GM19043 (cell line): ENCODE measurements around the gene PPFIBP1.

ENCODE experiments used
- ATAC-seq: cut with Tn5 transposase; IDR thresholded peaks from one replicate; pipeline ENCODE4 v1.9.1; 2021; ENCODE audit warnings: low read depth; ENCODE audit not compliant: unreplicated experiment

The PPFIBP1 gene

DNA sequence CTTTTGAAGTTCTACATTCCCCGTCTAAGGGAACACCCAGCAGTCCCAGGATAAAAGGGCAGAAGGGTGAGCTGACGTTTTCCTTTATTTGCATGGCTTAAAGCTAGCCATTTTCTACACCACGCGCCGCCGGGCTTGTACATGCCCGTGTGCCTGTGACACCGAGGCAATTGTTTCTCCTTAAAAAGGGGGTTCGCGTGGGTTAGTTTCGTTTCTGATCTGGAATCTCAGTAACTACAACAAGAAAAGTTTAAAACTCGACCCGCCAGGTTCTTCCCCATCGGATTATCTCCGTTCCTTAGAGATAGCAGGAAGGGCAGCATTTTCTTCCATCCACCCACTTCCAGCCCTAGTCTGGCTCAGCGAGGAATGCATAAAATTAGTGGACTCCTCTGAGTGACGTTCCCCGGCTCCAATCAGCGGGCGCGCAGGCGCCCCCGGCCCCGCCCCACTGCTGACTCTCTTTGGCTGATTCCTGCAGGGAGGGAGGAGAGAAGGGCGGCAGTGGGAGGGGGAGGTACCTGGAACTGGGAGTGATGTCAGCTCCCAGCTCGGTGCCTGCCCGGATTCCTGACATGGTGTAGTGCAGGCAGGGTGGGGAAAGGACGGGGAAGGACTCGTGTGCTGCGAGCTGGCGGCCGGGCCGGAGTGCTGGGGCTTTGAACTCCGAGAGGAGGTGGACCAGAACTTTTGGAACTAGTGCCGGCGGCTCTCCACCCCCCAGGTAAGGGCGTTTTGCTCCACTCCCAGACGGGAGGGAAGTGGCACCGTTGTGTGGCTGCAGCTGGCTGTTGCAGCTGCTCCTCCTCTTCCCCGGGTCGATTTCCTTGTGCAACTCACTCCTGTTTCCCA lies at the start of gene PPFIBP1:
Gene PPFIBP1, plus strand, starts transcription at position 565 of the 852 bp plus-strand sequence. CDS start 109,191 bp downstream, outside the sequence.
- ATAC-seq = peak; percentile 87

DNA sequence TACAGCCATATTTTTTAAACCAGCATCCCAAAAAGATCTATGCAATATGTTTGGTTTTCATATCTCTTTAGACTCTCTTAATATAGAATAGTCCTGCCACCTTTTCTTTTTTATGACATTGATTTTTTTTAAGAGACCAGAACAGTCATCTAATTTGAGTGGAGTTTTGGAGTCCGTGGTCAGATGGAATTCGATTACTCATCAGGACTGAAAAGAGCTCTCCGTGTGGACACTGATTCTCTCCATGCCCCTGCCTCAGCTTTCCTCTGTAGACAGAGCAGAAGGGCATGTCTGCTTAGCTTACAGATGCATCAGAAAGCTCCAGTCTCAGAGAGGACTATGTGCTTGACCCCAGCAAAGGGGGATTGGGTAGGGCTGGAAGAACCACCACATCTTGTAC lies 49.7 kb upstream of the PPFIBP1 start:
- ATAC-seq = no peak

DNA sequence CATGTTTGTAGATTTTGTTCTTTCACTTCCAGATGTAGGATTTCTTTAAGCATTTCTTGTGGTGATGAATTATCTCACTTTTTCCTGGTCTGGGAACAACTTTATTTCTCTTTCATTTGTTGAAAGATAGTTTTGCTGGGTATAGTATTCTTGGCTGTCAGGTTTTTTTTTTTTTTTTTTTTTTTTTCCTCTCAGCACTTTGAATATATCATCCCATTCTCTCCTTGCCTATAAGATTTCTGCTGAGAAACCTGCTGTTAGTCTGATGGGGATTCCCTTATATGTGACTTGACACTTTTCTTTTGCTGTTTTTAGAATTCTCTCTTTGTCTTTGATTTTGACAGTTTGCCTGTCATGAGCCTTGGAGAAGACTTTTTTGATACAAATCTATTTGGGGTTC lies 47.0 kb upstream of the PPFIBP1 start:
- no peak for ATAC-seq

DNA sequence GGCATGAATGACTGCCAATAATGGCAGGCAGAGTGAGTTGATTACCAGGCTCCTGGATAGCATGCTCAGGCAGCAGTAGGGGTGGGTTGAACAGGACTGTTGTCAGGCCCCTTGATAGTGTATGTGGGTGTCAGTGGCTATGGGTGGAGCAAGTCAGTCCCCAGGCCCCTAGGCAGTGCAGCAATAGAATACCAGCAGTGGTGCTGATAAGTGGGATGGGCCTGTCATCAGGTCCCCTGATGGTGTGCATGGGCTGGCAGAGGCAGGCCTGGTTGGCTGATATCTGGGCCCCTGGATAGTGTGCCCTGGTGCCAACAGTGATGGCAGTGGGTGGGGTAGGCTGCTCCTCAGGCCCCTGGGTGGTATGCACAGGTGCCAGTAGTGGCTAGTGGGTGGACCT lies 45.1 kb upstream of the PPFIBP1 start:
- ATAC-seq = no peak

DNA sequence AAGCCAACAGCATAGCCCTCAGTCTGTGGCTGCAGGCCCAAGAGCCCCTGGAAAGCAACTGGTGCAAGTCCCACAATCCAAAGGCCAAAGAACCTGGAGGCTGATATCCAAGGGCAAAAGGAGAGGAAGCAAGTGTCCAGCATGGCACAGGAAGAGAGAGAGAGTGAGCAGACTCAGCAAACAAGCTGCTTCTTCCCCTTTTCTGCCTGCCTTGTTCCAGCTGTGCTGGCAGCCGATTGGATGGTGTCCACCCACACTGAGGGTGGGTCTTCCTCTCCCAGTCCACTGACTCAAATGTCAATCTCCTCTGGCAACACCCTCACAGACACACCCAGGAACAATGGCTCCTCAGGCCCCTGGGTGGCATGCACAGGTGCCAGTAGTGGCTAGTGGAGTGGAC lies 44.0 kb upstream of the PPFIBP1 start:
- ATAC-seq = no peak

DNA sequence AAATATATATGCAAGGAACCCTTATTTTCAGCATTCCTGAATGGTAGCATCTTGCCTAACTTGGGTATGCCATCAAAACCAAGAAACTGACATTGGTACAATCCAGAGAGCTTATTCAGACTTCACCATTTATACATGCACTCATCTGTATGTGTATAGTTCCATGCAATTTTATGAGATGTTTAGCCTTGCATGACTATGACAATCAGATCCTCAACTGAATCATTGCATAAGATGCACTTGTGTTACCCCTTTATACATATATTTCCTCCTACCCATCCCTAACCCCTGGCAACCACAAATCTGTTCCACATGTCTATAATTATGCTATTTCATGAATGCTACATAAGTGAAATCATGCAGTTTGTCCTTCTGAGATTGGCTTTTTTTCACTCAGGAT lies 37.0 kb upstream of the PPFIBP1 start:
- ATAC-seq = no peak

DNA sequence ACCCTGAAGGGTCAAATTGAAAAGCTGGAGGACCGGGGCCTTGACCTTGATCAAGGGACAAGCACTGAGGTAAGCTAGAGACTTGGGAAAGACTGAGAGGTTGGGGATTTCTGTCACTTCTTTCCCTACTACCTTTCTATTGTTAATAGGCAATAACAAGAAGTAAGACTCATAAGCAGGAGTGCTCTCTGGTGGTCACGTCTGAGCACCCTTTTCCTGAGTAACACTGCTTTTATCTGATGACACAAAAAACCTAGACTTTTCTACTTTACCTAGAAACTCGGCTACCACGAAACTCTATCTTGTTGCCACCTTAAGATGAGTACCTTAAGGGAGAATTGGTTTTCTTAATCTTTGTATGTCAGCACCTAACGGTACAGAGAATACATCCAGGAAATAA lies 35.5 kb upstream of the PPFIBP1 start:
- ATAC-seq = no peak

DNA sequence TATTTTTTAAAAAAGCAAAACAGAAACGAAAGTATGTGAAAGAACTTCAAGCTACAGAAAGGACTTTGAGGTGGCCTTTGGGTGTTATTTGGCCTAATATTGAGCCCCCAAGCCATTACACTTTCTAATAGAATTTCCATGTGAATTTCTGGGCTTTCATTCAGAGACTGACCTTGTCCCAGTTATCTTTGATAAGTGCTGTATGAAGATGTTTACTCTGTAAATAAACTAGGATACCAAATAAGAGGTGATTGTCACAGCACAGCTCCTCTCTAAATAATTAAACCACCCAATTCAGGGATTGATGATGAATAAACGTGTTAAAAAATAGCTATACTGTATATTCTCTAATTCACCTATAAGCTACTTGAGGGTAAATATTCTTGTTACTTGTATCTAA lies 32.8 kb upstream of the PPFIBP1 start:
- no peak for ATAC-seq

DNA sequence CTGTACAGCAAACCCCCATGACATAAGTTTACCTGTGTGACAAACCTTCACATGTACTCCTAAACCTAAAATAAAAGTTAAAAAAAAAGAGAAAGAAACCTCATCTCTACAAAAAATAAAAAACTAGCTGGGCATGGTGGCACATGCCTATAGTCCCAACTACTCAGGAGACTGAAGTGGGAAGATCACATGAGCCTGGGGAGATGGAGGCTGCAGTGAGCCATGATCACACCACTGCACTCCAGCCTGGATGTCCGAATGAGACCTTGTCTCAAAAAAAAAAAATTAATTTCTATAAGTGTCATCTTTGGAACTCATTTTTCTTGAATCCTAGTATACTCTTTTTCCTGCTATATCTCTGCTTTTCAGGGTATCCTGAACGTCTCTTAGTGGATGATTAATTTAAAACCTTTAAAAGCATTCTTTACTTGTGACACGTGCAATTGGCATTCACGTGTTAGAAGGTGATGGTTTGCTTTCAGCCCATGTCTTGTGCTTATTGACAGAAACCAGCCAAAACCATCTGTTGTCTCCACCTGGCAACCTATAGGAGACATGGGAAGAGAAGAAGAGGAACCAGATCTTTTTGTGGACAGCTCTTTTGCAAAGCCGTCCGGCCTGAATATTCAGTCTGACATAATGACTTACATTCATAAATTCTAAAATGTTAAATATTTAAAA lies 30.6 kb upstream of the PPFIBP1 start:
- ATAC-seq = no peak

DNA sequence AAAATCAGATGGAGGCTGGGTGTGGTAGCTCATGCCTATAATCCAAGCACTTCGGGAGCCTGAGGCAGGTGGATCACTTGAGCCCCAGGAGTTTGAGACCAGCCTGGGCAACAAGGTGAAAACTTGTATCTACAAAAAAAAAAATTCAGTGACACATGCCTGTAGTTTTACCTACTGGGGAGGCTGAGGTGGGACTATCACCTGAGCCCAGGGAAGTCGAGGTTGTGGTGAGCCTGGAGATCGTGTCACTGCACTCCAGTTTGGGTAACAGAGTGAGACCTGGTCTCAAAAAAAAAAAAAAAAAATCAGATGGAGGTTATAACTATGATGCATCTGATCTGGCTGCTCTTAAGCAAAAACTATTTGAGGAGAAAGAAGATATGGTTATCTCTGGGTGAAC lies 26.6 kb upstream of the PPFIBP1 start:
- ATAC-seq = no peak

DNA sequence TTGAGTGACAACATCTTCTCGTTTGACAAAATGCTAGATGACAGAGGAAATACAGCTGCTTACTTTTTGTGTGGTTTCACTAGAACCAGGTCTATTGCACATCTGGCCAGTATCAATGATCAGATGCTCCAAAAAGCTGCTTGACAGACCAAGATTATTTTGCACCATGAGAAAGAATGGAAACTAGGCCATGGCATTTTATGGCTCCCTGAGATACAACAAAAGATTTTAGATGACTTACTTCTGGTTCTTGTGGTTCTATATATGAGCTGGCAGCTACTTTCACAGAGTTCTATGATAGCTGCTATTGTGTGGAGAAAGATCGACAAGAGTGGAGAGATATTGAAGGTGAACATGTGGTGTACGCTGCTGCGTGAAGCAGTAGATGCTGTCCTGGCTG lies 25.9 kb upstream of the PPFIBP1 start:
- ATAC-seq = peak; percentile 67

DNA sequence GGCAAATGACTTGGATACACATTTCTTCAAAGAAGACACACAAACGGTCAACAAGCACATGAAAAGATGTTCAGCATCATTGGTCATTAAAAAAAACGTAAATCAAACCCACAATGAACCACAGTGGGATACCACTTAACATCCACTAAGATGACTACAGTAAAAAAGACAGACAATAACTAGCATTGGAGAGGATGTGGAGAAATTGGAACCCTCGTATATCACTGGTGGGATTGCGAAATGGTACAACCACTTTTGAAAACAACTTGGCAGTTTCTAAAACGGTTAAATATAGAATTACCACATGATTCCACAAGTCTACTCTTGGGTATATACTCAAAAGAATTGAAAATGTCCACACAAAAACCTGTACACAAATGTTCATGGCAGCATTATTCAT lies 25.2 kb upstream of the PPFIBP1 start:
- ATAC-seq = no peak

DNA sequence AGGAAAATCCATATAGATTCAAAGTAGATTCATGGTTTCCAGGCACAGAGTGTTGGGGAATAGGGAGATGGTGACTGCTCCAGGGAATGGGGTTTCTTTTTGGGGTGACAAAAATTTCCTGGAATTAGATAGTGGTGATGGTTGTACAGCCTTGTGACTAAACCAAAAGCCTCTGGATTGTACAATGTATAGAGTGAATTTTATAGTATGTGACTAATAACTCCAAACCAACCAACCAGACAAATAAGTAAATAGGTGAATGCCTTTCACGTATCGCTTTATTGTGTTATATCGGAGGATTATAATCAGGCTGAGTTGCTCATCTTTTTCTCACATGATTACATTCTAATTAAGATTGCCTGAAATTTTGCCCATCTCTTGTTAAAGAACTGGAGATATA lies 24.6 kb upstream of the PPFIBP1 start:
- no peak for ATAC-seq

DNA sequence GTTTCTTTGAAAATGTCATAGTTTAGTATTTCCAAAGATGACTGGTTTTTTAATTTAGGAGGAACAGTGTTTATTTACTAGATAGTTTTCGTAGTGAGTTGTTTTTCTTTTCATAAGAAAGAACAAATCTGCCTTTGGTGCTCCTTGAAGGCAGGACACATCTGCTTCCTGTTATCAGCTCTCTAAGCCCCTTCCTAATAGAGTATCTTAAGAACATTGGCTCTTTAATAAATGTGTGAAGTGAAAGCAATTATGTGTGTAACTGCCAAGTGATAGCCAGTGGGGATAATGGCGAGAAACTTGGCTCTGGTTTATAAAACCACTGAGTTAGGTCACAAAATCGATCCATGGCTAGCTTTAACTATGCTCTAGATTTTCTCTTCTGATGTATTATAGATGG lies 23.5 kb upstream of the PPFIBP1 start:
- no peak for ATAC-seq

DNA sequence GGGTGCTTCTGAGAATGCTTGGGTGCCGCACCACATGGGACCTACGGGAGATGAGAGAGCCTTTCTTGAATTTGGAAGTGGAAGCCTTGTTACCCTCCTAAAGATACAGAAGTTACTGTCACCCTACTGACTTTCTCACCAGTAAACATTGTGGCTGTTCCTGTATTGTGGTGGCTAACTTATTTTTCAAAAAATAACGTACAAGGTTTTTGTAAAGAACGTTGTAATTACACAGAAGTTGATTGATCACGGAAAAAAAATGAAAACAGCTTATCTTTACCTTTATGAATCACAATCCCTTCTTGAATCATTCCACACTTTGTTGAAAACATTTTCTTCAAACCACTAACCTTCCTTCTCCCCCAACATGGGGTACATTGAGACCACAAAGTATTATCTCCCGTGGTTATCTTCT lies 22.0 kb upstream of the PPFIBP1 start:
- ATAC-seq = no peak

DNA sequence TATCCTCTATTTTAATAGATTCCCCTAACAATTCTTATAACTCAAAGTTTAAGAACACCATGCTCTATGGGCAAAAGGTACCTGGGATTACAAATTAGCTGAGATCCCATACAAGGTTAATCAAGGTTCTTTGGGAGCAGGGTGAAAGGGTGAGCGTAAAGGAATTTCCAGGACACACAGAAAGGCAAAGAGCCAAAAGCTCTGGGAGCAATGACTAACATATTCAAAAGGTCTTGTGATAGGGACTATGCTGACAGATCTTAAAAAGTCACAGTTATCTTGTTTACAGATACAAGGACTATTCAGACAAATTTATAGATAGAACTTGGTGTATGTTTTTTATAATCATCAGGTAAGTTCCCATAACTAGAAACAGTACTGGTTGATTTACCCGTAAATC lies 19.5 kb upstream of the PPFIBP1 start:
- no peak for ATAC-seq

DNA sequence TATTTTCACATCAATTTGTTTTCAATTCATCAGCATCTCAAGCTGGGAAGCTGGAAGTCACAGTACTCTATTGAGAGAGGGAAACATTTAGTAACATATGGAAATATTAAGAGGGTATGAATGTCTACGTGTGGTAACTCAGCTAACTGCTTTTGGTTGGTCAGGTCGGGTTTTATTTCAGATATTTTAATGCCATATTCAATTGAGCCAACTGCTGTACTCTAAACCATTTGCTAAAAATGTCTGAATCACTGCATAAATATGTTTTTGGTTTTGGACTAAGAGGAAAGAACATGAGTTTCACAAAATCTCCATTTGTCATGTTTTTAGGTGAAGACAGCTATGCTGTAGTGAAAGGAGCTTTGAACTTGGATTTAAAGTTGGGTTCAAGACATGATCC lies 18.9 kb upstream of the PPFIBP1 start:
- no peak for ATAC-seq

DNA sequence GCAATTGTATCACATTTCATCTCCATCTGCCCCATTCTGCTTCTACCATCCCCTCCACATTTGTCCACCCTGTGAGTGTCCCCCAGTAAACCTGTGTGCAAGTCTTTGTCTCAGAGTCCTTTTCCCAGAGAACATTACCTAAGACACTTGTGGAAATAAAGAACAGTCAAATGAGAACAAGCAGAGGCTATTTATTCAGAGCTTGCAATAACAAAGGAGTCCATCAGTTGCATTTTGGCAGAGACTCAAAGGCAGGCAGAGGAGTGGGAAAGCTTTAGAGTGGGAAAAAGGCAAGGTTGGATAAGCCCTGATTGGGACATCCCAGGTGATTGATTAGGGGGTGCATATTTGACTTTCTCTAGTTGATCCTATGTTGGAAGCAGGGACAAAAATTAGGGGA lies 18.2 kb upstream of the PPFIBP1 start:
- no peak for ATAC-seq

DNA sequence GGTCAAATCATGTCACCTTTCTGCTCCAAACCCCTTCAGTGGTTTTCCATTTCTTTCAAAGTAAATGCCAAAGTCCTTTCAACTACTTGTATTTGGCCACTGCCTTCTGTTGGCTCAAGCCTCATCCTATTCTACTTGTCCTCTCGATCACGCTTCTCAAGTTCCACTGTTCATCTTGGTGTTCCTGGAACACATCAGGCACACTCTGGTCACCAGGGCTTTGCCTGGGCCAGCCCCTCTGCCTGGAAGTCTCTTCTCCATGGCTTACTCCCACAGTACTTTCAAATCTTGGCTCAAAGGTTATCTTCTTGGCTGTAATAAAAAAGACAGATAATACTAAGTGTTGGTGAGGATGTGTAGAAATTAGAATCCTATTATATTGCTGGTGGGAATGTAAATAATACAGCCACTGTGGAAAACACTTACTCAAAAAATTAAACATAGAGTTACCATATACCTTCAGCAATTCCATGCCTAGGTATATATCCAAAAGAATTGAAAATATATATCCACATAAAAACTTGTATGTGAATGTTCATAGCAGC lies 17.3 kb upstream of the PPFIBP1 start:
- ATAC-seq = no peak

DNA sequence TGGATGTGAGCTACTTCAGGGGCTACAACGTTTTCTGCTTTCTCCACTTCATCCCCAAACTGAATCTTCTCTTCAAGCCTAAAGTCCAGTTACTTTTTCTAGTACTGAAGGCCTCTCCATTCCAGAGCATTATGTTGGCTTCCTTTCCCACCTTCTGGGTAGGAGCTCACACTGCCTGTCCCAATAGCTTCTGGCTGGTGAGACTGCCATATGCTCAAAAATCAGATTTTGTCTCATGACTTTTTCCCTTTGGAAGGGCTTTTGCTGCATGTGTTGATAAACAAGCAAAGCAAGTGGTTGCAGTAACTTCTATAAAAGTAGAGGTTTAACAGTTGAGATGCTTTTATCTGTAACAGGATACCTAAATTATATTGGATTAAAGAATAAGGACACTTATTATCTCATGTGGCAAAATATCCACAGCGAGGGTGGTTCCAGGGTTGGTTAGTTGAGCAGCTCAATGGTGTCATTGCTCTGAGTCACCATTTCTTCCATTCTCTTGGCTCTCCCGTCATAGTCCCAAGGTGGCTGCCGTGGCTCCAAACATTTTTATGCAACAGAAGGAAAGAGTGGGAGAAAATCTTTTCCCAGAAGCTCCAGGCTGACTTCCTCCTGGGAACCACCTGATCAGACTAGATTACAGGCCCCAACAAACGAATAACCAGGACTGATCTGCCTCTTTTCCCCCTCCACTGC lies 15.1 kb upstream of the PPFIBP1 start:
- no peak for ATAC-seq

DNA sequence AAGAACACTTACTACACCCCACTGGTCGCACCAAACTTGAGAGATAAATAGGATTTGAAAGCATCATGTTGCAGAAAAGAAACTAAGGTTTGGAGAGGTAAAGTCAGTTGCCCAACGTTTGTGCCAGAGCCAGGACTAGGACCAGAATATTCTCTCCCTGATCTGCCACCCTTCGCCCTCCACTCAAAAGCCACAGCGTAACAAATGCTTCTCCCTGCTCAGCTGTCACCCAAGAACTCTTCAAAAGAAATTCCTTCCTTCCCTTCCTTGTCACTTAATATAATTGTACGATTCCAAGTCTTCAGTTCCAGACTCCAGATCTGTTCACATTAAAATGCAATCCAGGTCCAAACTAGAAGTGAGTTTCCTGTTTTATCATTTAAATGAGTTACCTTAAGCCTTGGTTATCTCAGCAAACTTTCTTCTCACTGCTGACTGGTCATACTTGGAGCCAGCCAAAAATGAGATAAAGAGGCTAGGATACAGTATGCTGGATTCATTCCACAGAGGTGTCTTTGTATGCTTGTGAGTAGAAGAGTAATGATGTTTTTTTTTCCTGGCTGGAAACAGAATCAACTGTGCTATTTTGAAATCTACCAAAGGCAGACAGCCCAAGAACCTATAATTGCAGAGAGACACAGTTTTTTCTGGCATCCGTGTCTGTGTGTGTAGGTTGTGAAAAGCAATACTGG lies 12.8 kb upstream of the PPFIBP1 start:
- no peak for ATAC-seq
